Naive thymus-derived CD4-positive, alpha-beta T cell (primary cell): ENCODE measurements around the gene KIF17. TPM values are rescaled to one million over a fixed set of nuclear protein-coding genes. Genes with fewer than 3 reads are reported as not detected.
A peak's percentile ranks its signal among the peaks of the same experiment; 100 is the strongest.

ENCODE experiments used
- ATAC-seq: fragments of 150-1000 bp; cut with Tn5 transposase; 2 replicates; pipeline ENCODE4 v1.10.0; 2021; ENCODE audit warnings: mild to moderate bottlenecking, moderate library complexity
- CTCF ChIA-PET: fragments of 350-600 bp; sonication (Branson Sonifier 250); formaldehyde crosslinking; loops from one replicate; lab custom pipeline; 2021; ENCODE audit warnings: antibody characterized with exemption; lab: Charles Lee
- POLR2A ChIA-PET: fragments of 350-600 bp; sonication (Branson Sonifier 250); formaldehyde crosslinking; loops from one replicate; lab custom pipeline; 2021; ENCODE audit warnings: antibody characterized with exemption, inconsistent platforms; lab: Charles Lee
- DNase-seq, 9 donors: peaks; one replicate each; pipeline versions ENCODE4 v3.0.0 to v3.0.0-alpha.2; 2020 to 2022; ENCODE audit warnings: mixed read lengths in 1 of 9
- H3K27ac ChIP-seq: one replicate; pipeline ENCODE4 v1.7.0; 2013; ENCODE audit warnings: mild to moderate bottlenecking, low read depth, low read length, moderate library complexity
- H3K27me3 ChIP-seq, 2 donors: one replicate each; pipeline ENCODE4 v1.7.0; 2013; ENCODE audit warnings: low read length in 2 of 2, mild to moderate bottlenecking in 2 of 2, moderate library complexity in 2 of 2; ENCODE audit not compliant: control insufficient read depth in 2 of 2, insufficient read depth in 2 of 2
- H3K36me3 ChIP-seq, 3 experiments: 1 replicate in 2 of 3; 2 replicates in 1 of 3; pipeline ENCODE4 v1.7.0; 2013; ENCODE audit warnings: low read length in 3 of 3, mild to moderate bottlenecking in 3 of 3, moderate library complexity in 1 of 3; ENCODE audit not compliant: insufficient read depth in 3 of 3, control insufficient read depth in 2 of 3
- H3K4me1 ChIP-seq, 2 donors: one replicate each; pipeline ENCODE4 v1.7.0; 2013; ENCODE audit warnings: low read length in 2 of 2, mild to moderate bottlenecking in 2 of 2, moderate library complexity in 1 of 2; ENCODE audit not compliant: control insufficient read depth in 2 of 2, insufficient read depth in 2 of 2
- H3K4me3 ChIP-seq: 2 replicates; pipeline ENCODE4 v1.7.0; 2013; ENCODE audit warnings: mild to moderate bottlenecking, low read length
- H3K9me3 ChIP-seq, 3 experiments: 1 replicate in 2 of 3; 2 replicates in 1 of 3; pipeline ENCODE4 v1.7.0; 2013; ENCODE audit warnings: low read length in 3 of 3; ENCODE audit not compliant: control insufficient read depth in 2 of 3
- H3K27ac Mint-ChIP-seq, 9 donors: one replicate each; pipeline ENCODE4 v1.8.0; 2020 to 2022; ENCODE audit warnings: mixed read lengths in 9 of 9, mild to moderate bottlenecking in 8 of 9, moderate library complexity in 5 of 9, inconsistent platforms in 2 of 9
- H3K27me3 Mint-ChIP-seq, 5 donors: one replicate each; pipeline ENCODE4 v1.8.0; 2021 to 2022; ENCODE audit warnings: mixed read lengths in 5 of 5, mild to moderate bottlenecking in 1 of 5
- H3K36me3 Mint-ChIP-seq, 5 donors: one replicate each; pipeline ENCODE4 v1.8.0; 2020 to 2022; ENCODE audit warnings: mixed read lengths in 5 of 5, mild to moderate bottlenecking in 3 of 5, inconsistent platforms in 1 of 5
- H3K4me1 Mint-ChIP-seq, 7 donors: one replicate each; pipeline ENCODE4 v1.8.0; 2020 to 2022; ENCODE audit warnings: mixed read lengths in 7 of 7, mild to moderate bottlenecking in 3 of 7, inconsistent platforms in 1 of 7
- H3K4me3 Mint-ChIP-seq, 10 donors: one replicate each; pipeline ENCODE4 v1.8.0; 2020 to 2022; ENCODE audit warnings: mild to moderate bottlenecking in 10 of 10, mixed read lengths in 10 of 10, moderate library complexity in 6 of 10, inconsistent platforms in 2 of 10
- H3K9me3 Mint-ChIP-seq, 11 donors: one replicate each; pipeline ENCODE4 v1.8.0; 2020 to 2022; ENCODE audit warnings: mixed read lengths in 11 of 11, mild to moderate bottlenecking in 4 of 11, inconsistent platforms in 1 of 11, moderate library complexity in 1 of 11
- intact Hi-C, 2 donors: fragments of 100-400 bp; cut with micrococcal nuclease; formaldehyde crosslinking; loops; one replicate each; pipeline ENCODE4 v1.15.1; 2023
- polyA plus RNA-seq, 2 donors: library from polyadenylated mRNA; unstranded; fragments of 300-500 nt; fragmentation: Illumina TruSeq; gene quantifications; one replicate each; pipeline ENCODE4 v1.2.3, GENCODE V29; 2021
- total RNA-seq, 6 experiments: library from RNA in 5 of 6; stranded (reverse) in 5 of 6; gene quantifications; 1 replicate in 5 of 6; 2 replicates in 1 of 6; pipeline ENCODE4 v1.2.3 and lab custom pipeline; 2021 to 2026

The KIF17 gene
- total and polyA plus RNA-seq, 7 experiments from 2014 or later: not detected

- Mint-ChIP-seq H3K9me3 (peaks cover 0 to 3% (median 0%) of the 10 kb centered on the region in 11 donors), H3K4me3 (no peak overlapping the region), H3K36me3 (no peaks in the 10 kb centered on the region), H3K27ac (peak overlapping the region in 1 of 9 donors; percentile 53), H3K4me1 (peaks cover 7 to 16% (median 15%) of the 10 kb centered on the region in 7 donors), H3K27me3 (no peaks in the 10 kb centered on the region)
- DNase-seq: no peak
- no peaks in the 10 kb centered on the region for H3K9me3 ChIP-seq
- peak; percentile 57 for ATAC-seq
- peaks cover 0 to 8% of the 10 kb centered on the region in 2 donors for H3K4me1 ChIP-seq
- H3K4me3 ChIP-seq: no peak overlapping the region
- intact Hi-C loops: no loop called here
- CTCF ChIA-PET: no interaction called here
- no peaks in the 10 kb centered on the region for H3K27me3 ChIP-seq
- no peak overlapping the region for H3K27ac ChIP-seq
- POLR2A ChIA-PET: no interaction called here
- peaks cover 0 to under 1% (median 0%) of the 10 kb centered on the region in 3 experiments for H3K36me3 ChIP-seq
These were observed 51.0 kb downstream of the KIF17 start for GRCh38 chr1:20666804-20667203.

- H3K27me3 ChIP-seq: no peaks in the 10 kb centered on the region
- intact Hi-C loops: no loop called here
- ChIA-PET CTCF (no interaction called here), POLR2A (no interaction called here)
- no peak for ATAC-seq
- H3K4me1 ChIP-seq: peaks cover 0 to 8% of the 10 kb centered on the region in 2 donors
- peaks cover 7 to 23% (median 18%) of the 10 kb centered on the region in 7 donors for H3K4me1 Mint-ChIP-seq
- no peak overlapping the region for H3K27ac ChIP-seq
- H3K9me3 ChIP-seq: no peaks in the 10 kb centered on the region
- H3K4me3 Mint-ChIP-seq: no peak overlapping the region
- no peak for DNase-seq
- peaks cover 0 to under 1% (median 0%) of the 10 kb centered on the region in 5 donors for H3K36me3 Mint-ChIP-seq
- H3K36me3 ChIP-seq: peaks cover 0 to 4% (median 0%) of the 10 kb centered on the region in 3 experiments
- H3K27me3 Mint-ChIP-seq: no peaks in the 10 kb centered on the region
- H3K27ac Mint-ChIP-seq: no peak overlapping the region
- H3K9me3 Mint-ChIP-seq: peaks cover 0 to 3% (median 0%) of the 10 kb centered on the region in 11 donors
- H3K4me3 ChIP-seq: no peak overlapping the region
These were observed 51.7 kb downstream of the KIF17 start for GRCh38 chr1:20666146-20666545.

- Mint-ChIP-seq H3K36me3 (peaks cover 0 to 2% (median 0%) of the 10 kb centered on the region in 5 donors), H3K27ac (no peak overlapping the region), H3K27me3 (no peaks in the 10 kb centered on the region), H3K4me1 (peaks cover 9 to 25% (median 19%) of the 10 kb centered on the region in 7 donors), H3K4me3 (peak overlapping the region in 1 of 10 donors; percentile 20), H3K9me3 (peaks cover 0 to 3% (median 0%) of the 10 kb centered on the region in 11 donors)
- DNase-seq (no peak), ATAC-seq (no peak)
- POLR2A ChIA-PET: no interaction called here
- H3K36me3 ChIP-seq: peaks cover 0 to 8% (median 0%) of the 10 kb centered on the region in 3 experiments
- H3K4me3 ChIP-seq: no peak overlapping the region
- H3K27ac ChIP-seq: no peak overlapping the region
- H3K27me3 ChIP-seq: no peaks in the 10 kb centered on the region
- H3K4me1 ChIP-seq: peaks cover under 1 to 8% of the 10 kb centered on the region in 2 donors
- H3K9me3 ChIP-seq: no peaks in the 10 kb centered on the region
- CTCF ChIA-PET: no interaction called here
- intact Hi-C loops: no loop called here
These were observed 52.1 kb downstream of the KIF17 start for GRCh38 chr1:20665726-20666125.

GRCh38 chr1:20663969-20664715 lies 53.7 kb downstream of the KIF17 start:
- no peaks in the 10 kb centered on the region for H3K27me3 Mint-ChIP-seq
- H3K4me3 Mint-ChIP-seq: peak overlapping the region in 1 of 10 donors; percentile 45
- ChIA-PET POLR2A (interaction anchor here (0.6 kb wide), 1 partner anchor 73 kb away, joined by 3 read pairs; no protein-coding TSS in a partner anchor), CTCF (interaction anchor here (0.6 kb wide), 1 partner anchor 105 kb away, joined by 3 read pairs; no protein-coding TSS in a partner anchor)
- Histone ChIP-seq H3K36me3 (peaks cover 0 to 8% (median 0%) of the 10 kb centered on the region in 3 experiments), H3K4me3 (no peak overlapping the region), H3K9me3 (no peaks in the 10 kb centered on the region), H3K27ac (no peak overlapping the region), H3K4me1 (peaks cover 16 to 24% of the 10 kb centered on the region in 2 donors), H3K27me3 (no peaks in the 10 kb centered on the region)
- peaks cover 0 to 13% (median 0%) of the 10 kb centered on the region in 5 donors for H3K36me3 Mint-ChIP-seq
- intact Hi-C loops: loop anchor here in 1 of 2 donors (5.0 kb wide), 1 partner anchor 1788 kb away; the partner anchor contains the start of gene ZBTB40
- H3K27ac Mint-ChIP-seq: peak overlapping the region in 2 of 9 donors; percentile 12 to 36
- H3K4me1 Mint-ChIP-seq: peaks cover 25 to 41% (median 35%) of the 10 kb centered on the region in 7 donors
- H3K9me3 Mint-ChIP-seq: peaks cover 0 to 3% (median 0%) of the 10 kb centered on the region in 11 donors
- ATAC-seq (no peak), DNase-seq (no peak)

GRCh38 chr1:20663365-20663764 lies 54.4 kb downstream of the KIF17 start:
- no peaks in the 10 kb centered on the region for H3K9me3 ChIP-seq
- Mint-ChIP-seq H3K4me1 (peaks cover 25 to 48% (median 40%) of the 10 kb centered on the region in 7 donors), H3K36me3 (peaks cover 0 to 13% (median 0%) of the 10 kb centered on the region in 5 donors), H3K4me3 (peak overlapping the region in 7 of 10 donors; percentile 14 to 99 (median 89)), H3K9me3 (peaks cover 0 to 3% (median 0%) of the 10 kb centered on the region in 11 donors), H3K27me3 (no peaks in the 10 kb centered on the region), H3K27ac (peak overlapping the region in 3 of 9 donors; percentile 26 to 51 (median 36))
- DNase-seq (no peak), ATAC-seq (no peak)
- peaks cover 0 to 12% (median under 1%) of the 10 kb centered on the region in 3 experiments for H3K36me3 ChIP-seq
- H3K27me3 ChIP-seq: no peaks in the 10 kb centered on the region
- H3K27ac ChIP-seq: no peak overlapping the region
- intact Hi-C loops: loop anchor here in 1 of 2 donors (5.0 kb wide), 1 partner anchor 1789 kb away; the partner anchor contains the start of gene ZBTB40
- ChIA-PET POLR2A (interaction anchor here (0.9 kb wide), 1 partner anchor 13 kb away, joined by 3 read pairs; no protein-coding TSS in a partner anchor), CTCF (interaction anchor here (0.6 kb wide), 1 partner anchor 106 kb away, joined by 3 read pairs; no protein-coding TSS in a partner anchor)
- no peak overlapping the region for H3K4me3 ChIP-seq
- H3K4me1 ChIP-seq: peaks cover 19 to 24% of the 10 kb centered on the region in 2 donors

- Mint-ChIP-seq H3K36me3 (peaks cover 0 to 16% (median 2%) of the 10 kb centered on the region in 5 donors), H3K4me3 (peak overlapping the region; percentile 89 to 99 (median 96)), H3K27ac (peak overlapping the region; percentile 85 to 99 (median 98)), H3K27me3 (no peaks in the 10 kb centered on the region), H3K4me1 (peaks cover 28 to 58% (median 42%) of the 10 kb centered on the region in 7 donors), H3K9me3 (peaks cover 0 to 3% (median 0%) of the 10 kb centered on the region in 11 donors)
- no peaks in the 10 kb centered on the region for H3K9me3 ChIP-seq
- DNase-seq (no peak), ATAC-seq (no peak)
- ChIA-PET CTCF (interaction anchor here (1.0 kb wide), 1 partner anchor 35 kb away, joined by 3 read pairs; no protein-coding TSS in a partner anchor), POLR2A (interaction anchor here (0.6 to 3.1 kb wide), 4 partner anchors 16 to 683 kb away, joined by 3 to 34 read pairs (median 8); partner anchors contain the start of genes HP1BP3 and PINK1)
- peak overlapping the region; percentile 93 for H3K4me3 ChIP-seq
- peaks cover 21 to 24% of the 10 kb centered on the region in 2 donors for H3K4me1 ChIP-seq
- peaks cover 0 to 24% (median 9%) of the 10 kb centered on the region in 3 experiments for H3K36me3 ChIP-seq
- intact Hi-C loops: loop anchor here in 1 of 2 donors (5.0 kb wide), 1 partner anchor 1790 kb away; the partner anchor contains the start of gene ZBTB40
- peak overlapping the region; percentile 87 for H3K27ac ChIP-seq
- no peaks in the 10 kb centered on the region for H3K27me3 ChIP-seq
These were observed 55.7 kb downstream of the KIF17 start for GRCh38 chr1:20662110-20662475.
